ENCODE measurements around the gene NTM.

Gene NTM

GRCh38 chr11:131481971-131482370, 111.6 kb downstream of the NTM start:
- ChIA-PET POLR2A (no interaction called here), CTCF (interaction anchor here (1.2 kb wide), 1 partner anchor 31 kb away, joined by 3 read pairs; no protein-coding TSS in a partner anchor)
- no peaks in the 10 kb centered on the region for H3K9me3 ChIP-seq (ENCODE audit: control insufficient read depth, insufficient read depth, low read depth, low read length)

GRCh38 chr11:131483453-131483852, 113.0 kb downstream of the NTM start:
- Histone ChIP-seq H3K27ac (ENCODE audit: extremely low read depth, low read depth, low read length) (no peak overlapping the region), H3K4me3 (ENCODE audit: low read depth, low read length) (no peak overlapping the region), H3K9me3 (ENCODE audit: control insufficient read depth, insufficient read depth, low read depth, low read length) (no peaks in the 10 kb centered on the region), H3K4me1 (ENCODE audit: control insufficient read depth, insufficient read depth, low read length) (no peaks in the 10 kb centered on the region), H3K36me3 (ENCODE audit: control insufficient read depth in 2 of 2, insufficient read depth in 1 of 2, low read length in 2 of 2) (no peaks in the 10 kb centered on the region)
- ChIA-PET CTCF (no interaction called here), POLR2A (no interaction called here)
- no peak for TF ChIP-seq ZNF214 (tag by site-specific recombination; IDR thresholded peaks at IDR 0.05; ENCODE audit: borderline replicate concordance)
- no peak for TF ChIP-seq AEBP2 (tag by site-specific recombination; IDR thresholded peaks at IDR 0.05; ENCODE audit: borderline replicate concordance)
- TF ChIP-seq ZNF654 (tag by site-specific recombination; IDR thresholded peaks at IDR 0.05; ENCODE audit: low read depth) = no peak
- no peak for TF ChIP-seq GLI2 (tag by site-specific recombination; IDR thresholded peaks at IDR 0.05; ENCODE audit: borderline replicate concordance, low read depth)
- TF ChIP-seq ZNF837 (tag by site-specific recombination; IDR thresholded peaks at IDR 0.05) = no peak
- TF ChIP-seq HOXA7 (CRISPR knock-in tag; IDR thresholded peaks at IDR 0.05; ENCODE audit: borderline replicate concordance) = no peak
- no peak for TF ChIP-seq ZFP69B (tag by site-specific recombination; IDR thresholded peaks at IDR 0.05)
- TF ChIP-seq BCL6B (tag by site-specific recombination; IDR thresholded peaks at IDR 0.05) = no peak
- no peak for TF ChIP-seq HOXD13 (CRISPR knock-in tag; IDR thresholded peaks at IDR 0.05; ENCODE audit: borderline replicate concordance)
- TF ChIP-seq ZNF280C (tag by site-specific recombination; IDR thresholded peaks at IDR 0.05) = no peak
- TF ChIP-seq REPIN1 (tag by site-specific recombination; IDR thresholded peaks at IDR 0.05; ENCODE audit: low read depth) = no peak
- TF ChIP-seq ZNF324 (tag by site-specific recombination; IDR thresholded peaks at IDR 0.05) = no peak
- TF ChIP-seq GFI1B (tag by site-specific recombination; IDR thresholded peaks at IDR 0.05) = no peak
- TF ChIP-seq ZNF510 (tag by site-specific recombination; IDR thresholded peaks at IDR 0.05; ENCODE audit: insufficient replicate concordance) = no peak
- no peak for TF ChIP-seq ZNF280D (tag by site-specific recombination; IDR thresholded peaks at IDR 0.05)
- no peak for TF ChIP-seq ZNF518A (tag by site-specific recombination; conservative IDR thresholded peaks at IDR 0.05; ENCODE audit: low read depth)

More at GRCh38 chr11:131481971-131482370, 111.6 kb downstream of the NTM start:
- no peak overlapping the region for H3K4me3 ChIP-seq (ENCODE audit: low read depth, low read length)
- no peak for TF ChIP-seq ZNF670 (tag by site-specific recombination; IDR thresholded peaks at IDR 0.05; ENCODE audit: low read depth)
- no peak for TF ChIP-seq MYNN (tag by site-specific recombination; IDR thresholded peaks at IDR 0.05; ENCODE audit: borderline replicate concordance)
- TF ChIP-seq ZNF530 (tag by site-specific recombination; IDR thresholded peaks at IDR 0.05; ENCODE audit: low read depth) = no peak
- H3K27ac ChIP-seq (ENCODE audit: extremely low read depth, low read depth, low read length) = no peak overlapping the region
- no peaks in the 10 kb centered on the region for H3K36me3 ChIP-seq (ENCODE audit: control insufficient read depth in 2 of 2, insufficient read depth in 1 of 2, low read length in 2 of 2)
- H3K4me1 ChIP-seq (ENCODE audit: control insufficient read depth, insufficient read depth, low read length) = no peaks in the 10 kb centered on the region

Measured in HEK293 (cell line).